Measurements from ENCODE around the gene TRMT61B.

TRMT61B gene

DNA sequence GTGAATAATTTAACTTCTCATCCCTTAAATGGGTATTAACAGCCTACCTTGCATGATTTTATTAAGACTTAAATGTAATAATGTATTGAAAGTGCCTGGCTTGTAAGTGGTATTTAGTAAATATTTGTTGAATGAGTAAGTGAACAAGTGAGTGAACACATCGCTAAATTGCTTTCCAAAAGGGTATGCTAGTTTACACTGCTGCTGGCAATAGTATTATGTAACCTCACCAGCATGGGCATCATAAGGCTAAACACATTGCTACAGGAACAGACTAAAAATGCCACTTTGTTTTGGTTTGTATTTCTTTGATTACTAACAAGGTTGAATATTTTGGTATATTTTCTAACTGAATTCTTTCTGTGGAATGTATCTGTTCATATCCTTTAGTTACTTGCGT lies 34.2 kb upstream of the TRMT61B start:
- H3K79me1 ChIP-seq (ENCODE audit: low read depth, low read length): peaks cover 3% of the 10 kb centered on the region

DNA sequence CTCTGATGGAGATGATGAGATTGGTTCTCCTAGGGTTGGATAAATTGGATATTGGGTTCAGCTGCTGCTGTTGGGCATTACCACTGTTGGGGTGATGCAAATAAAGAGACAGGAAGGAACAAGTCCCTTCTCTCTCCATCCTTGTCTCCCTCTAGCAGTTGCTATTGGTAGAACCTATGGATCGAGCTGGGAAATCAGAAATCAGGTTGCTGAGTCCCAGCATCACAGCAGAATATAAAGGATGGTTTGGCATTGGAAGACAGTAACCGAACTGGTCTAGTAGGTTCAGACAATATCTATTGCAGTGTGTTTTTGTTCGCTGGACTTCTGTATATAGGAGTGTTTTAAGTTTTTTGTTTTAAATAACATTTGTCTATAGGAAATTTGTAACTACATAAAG lies 32.5 kb upstream of the TRMT61B start:
- H3K9ac ChIP-seq (ENCODE audit: low read depth, low read length, poor library complexity): no peak overlapping the region
- H3K23ac ChIP-seq (ENCODE audit: low read depth, low read length, poor library complexity): no peak overlapping the region
- no peak overlapping the region for H3K18ac ChIP-seq (ENCODE audit: low read length)
- H4K91ac ChIP-seq (ENCODE audit: low read depth, low read length, poor library complexity): no peak overlapping the region
- H3K27me3 ChIP-seq (ENCODE audit: control insufficient read depth in 3 of 3, insufficient read depth in 3 of 3, low read depth in 1 of 3, low read length in 3 of 3): no peaks in the 10 kb centered on the region
- H3K36me3 ChIP-seq (replicated peaks in 1 of 2; ENCODE audit: control insufficient read depth in 2 of 2, insufficient read depth in 2 of 2, low read length in 2 of 2): peaks cover 14 to 72% of the 10 kb centered on the region in 2 donors
- H3K79me1 ChIP-seq (ENCODE audit: low read depth, low read length): no peaks in the 10 kb centered on the region
- peaks cover 0 to 6% of the 10 kb centered on the region in 2 donors for H3K4me1 ChIP-seq (ENCODE audit: control insufficient read depth in 2 of 2, insufficient read depth in 1 of 2, low read depth in 1 of 2, low read length in 2 of 2)
- H4K8ac ChIP-seq (ENCODE audit: low read depth, low read length): no peak overlapping the region
- no peak overlapping the region for H2BK5ac ChIP-seq (ENCODE audit: low read length)
- H3K14ac ChIP-seq (ENCODE audit: low read length): no peak overlapping the region
- H2AK5ac ChIP-seq (ENCODE audit: low read depth, low read length): no peak overlapping the region
- no peak overlapping the region for H2BK15ac ChIP-seq (ENCODE audit: low read length)
- no peak overlapping the region for H2BK12ac ChIP-seq (ENCODE audit: low read length)
- no peak overlapping the region for H3K4me3 ChIP-seq (ENCODE audit: low read length in 2 of 2)
- no peaks in the 10 kb centered on the region for H3K9me3 ChIP-seq (replicated peaks in 1 of 2; ENCODE audit: control insufficient read depth in 2 of 2, insufficient read depth in 1 of 2, low read depth in 1 of 2, low read length in 2 of 2)
- H3K27ac ChIP-seq (replicated peaks; ENCODE audit: low read length): no peak overlapping the region
- no peak for DNase-seq (ENCODE audit: low spot score)
- H2BK120ac ChIP-seq (ENCODE audit: low read depth, low read length): no peak overlapping the region
- H3K4ac ChIP-seq (ENCODE audit: low read length): no peak overlapping the region
- H2AFZ ChIP-seq (ENCODE audit: low read length): no peak overlapping the region
- no CpG with 5 or more reads among the region's 3 CpGs for WGBS, 2 donors (ENCODE audit: extremely low coverage in 2 of 2, insufficient read length in 2 of 2, insufficient replicate concordance in 1 of 2)
- no peak overlapping the region for H3K4me2 ChIP-seq (ENCODE audit: insufficient read depth, low read length, poor library complexity, severe bottlenecking)

More for the DNA sequence above, 34.2 kb upstream of the TRMT61B start:
- Histone ChIP-seq H3K27ac (replicated peaks; ENCODE audit: low read length) (no peak overlapping the region), H3K9ac (ENCODE audit: low read depth, low read length, poor library complexity) (no peak overlapping the region), H2BK12ac (ENCODE audit: low read length) (no peak overlapping the region), H3K9me3 (replicated peaks in 1 of 2; ENCODE audit: control insufficient read depth in 2 of 2, insufficient read depth in 1 of 2, low read depth in 1 of 2, low read length in 2 of 2) (no peaks in the 10 kb centered on the region), H4K8ac (ENCODE audit: low read depth, low read length) (no peak overlapping the region), H3K4ac (ENCODE audit: low read length) (no peak overlapping the region), H2AK5ac (ENCODE audit: low read depth, low read length) (no peak overlapping the region), H4K91ac (ENCODE audit: low read depth, low read length, poor library complexity) (no peak overlapping the region), H2AFZ (ENCODE audit: low read length) (no peak overlapping the region), H3K18ac (ENCODE audit: low read length) (no peak overlapping the region), H2BK5ac (ENCODE audit: low read length) (no peak overlapping the region), H3K4me3 (ENCODE audit: low read length in 2 of 2) (no peak overlapping the region), H3K4me1 (ENCODE audit: control insufficient read depth in 2 of 2, insufficient read depth in 1 of 2, low read depth in 1 of 2, low read length in 2 of 2) (peaks cover 0 to 4% of the 10 kb centered on the region in 2 donors), H3K36me3 (replicated peaks in 1 of 2; ENCODE audit: control insufficient read depth in 2 of 2, insufficient read depth in 2 of 2, low read length in 2 of 2) (peaks cover 23 to 85% of the 10 kb centered on the region in 2 donors), H3K23ac (ENCODE audit: low read depth, low read length, poor library complexity) (no peak overlapping the region), H3K14ac (ENCODE audit: low read length) (no peak overlapping the region), H3K4me2 (ENCODE audit: insufficient read depth, low read length, poor library complexity, severe bottlenecking) (no peak overlapping the region), H2BK120ac (ENCODE audit: low read depth, low read length) (no peak overlapping the region), H3K27me3 (ENCODE audit: control insufficient read depth in 3 of 3, insufficient read depth in 3 of 3, low read depth in 1 of 3, low read length in 3 of 3) (no peaks in the 10 kb centered on the region), H2BK15ac (ENCODE audit: low read length) (no peak overlapping the region)
- WGBS, 2 donors (ENCODE audit: extremely low coverage in 2 of 2, insufficient read length in 2 of 2, insufficient replicate concordance in 1 of 2): no CpG with 5 or more reads among the region's 2 CpGs
- DNase-seq (ENCODE audit: low spot score): no peak

DNA sequence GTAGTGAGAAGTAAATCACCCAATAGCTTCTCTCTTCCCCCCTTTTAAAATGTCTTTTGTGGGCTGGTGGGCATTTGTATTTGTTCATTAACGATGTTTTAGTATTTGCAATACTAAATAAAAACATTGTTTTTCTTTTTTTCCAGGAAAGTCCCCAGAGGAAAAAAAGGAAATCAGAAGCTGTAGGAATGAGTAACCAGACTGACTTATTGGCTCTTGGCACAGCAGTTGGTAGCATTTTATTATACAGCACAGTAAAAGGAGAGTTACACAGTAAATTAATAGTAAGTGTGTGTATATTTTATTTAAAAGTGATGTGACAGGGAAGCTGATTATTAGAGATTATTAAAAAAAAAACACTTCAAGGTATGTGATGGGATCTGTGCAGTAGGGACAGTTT lies 31.7 kb upstream of the TRMT61B start:
- DNase-seq (ENCODE audit: low spot score): no peak
- Histone ChIP-seq H4K8ac (ENCODE audit: low read depth, low read length) (no peak overlapping the region), H2BK5ac (ENCODE audit: low read length) (no peak overlapping the region), H3K79me1 (ENCODE audit: low read depth, low read length) (no peaks in the 10 kb centered on the region), H4K91ac (ENCODE audit: low read depth, low read length, poor library complexity) (no peak overlapping the region), H3K27ac (replicated peaks; ENCODE audit: low read length) (no peak overlapping the region), H2BK12ac (ENCODE audit: low read length) (no peak overlapping the region), H3K18ac (ENCODE audit: low read length) (no peak overlapping the region), H3K9me3 (replicated peaks in 1 of 2; ENCODE audit: control insufficient read depth in 2 of 2, insufficient read depth in 1 of 2, low read depth in 1 of 2, low read length in 2 of 2) (no peaks in the 10 kb centered on the region), H3K27me3 (ENCODE audit: control insufficient read depth in 3 of 3, insufficient read depth in 3 of 3, low read depth in 1 of 3, low read length in 3 of 3) (no peaks in the 10 kb centered on the region), H3K4me3 (ENCODE audit: low read length in 2 of 2) (no peak overlapping the region), H3K4me2 (ENCODE audit: insufficient read depth, low read length, poor library complexity, severe bottlenecking) (no peak overlapping the region), H3K9ac (ENCODE audit: low read depth, low read length, poor library complexity) (no peak overlapping the region), H2BK15ac (ENCODE audit: low read length) (no peak overlapping the region), H3K23ac (ENCODE audit: low read depth, low read length, poor library complexity) (no peak overlapping the region), H3K36me3 (replicated peaks in 1 of 2; ENCODE audit: control insufficient read depth in 2 of 2, insufficient read depth in 2 of 2, low read length in 2 of 2) (peaks cover 10 to 70% of the 10 kb centered on the region in 2 donors), H2AK5ac (ENCODE audit: low read depth, low read length) (no peak overlapping the region), H2AFZ (ENCODE audit: low read length) (no peak overlapping the region), H3K14ac (ENCODE audit: low read length) (no peak overlapping the region), H2BK120ac (ENCODE audit: low read depth, low read length) (no peak overlapping the region), H3K4ac (ENCODE audit: low read length) (no peak overlapping the region), H3K4me1 (ENCODE audit: control insufficient read depth in 2 of 2, insufficient read depth in 1 of 2, low read depth in 1 of 2, low read length in 2 of 2) (peaks cover 0 to 6% of the 10 kb centered on the region in 2 donors)
- no CpG with 5 or more reads among the region's 1 CpG for WGBS, 2 donors (ENCODE audit: extremely low coverage in 2 of 2, insufficient read length in 2 of 2, insufficient replicate concordance in 1 of 2)

DNA sequence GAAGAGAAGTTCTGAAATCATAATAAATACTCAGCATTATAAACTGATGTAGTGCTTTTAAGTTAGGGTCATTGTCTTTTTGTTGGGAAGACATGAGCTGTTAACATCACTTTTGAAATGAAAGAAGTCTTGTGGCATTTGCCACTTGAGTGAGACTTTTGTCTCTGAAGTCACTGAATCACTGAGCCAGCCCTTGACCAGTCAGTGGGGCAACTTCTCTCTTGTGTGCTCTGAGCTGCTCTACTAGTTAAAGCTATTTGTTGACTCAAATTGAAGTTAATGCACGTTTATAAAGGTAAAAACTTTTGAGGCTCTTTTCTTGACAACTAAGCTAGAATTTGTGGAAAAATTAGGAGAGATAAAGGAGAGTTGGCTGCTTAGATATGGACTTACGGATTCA lies 31.1 kb upstream of the TRMT61B start:
- H4K91ac ChIP-seq (ENCODE audit: low read depth, low read length, poor library complexity): no peak overlapping the region
- H2AFZ ChIP-seq (ENCODE audit: low read length): no peak overlapping the region
- no peaks in the 10 kb centered on the region for H3K9me3 ChIP-seq (replicated peaks in 1 of 2; ENCODE audit: control insufficient read depth in 2 of 2, insufficient read depth in 1 of 2, low read depth in 1 of 2, low read length in 2 of 2)
- peaks cover 0 to 9% of the 10 kb centered on the region in 2 donors for H3K4me1 ChIP-seq (ENCODE audit: control insufficient read depth in 2 of 2, insufficient read depth in 1 of 2, low read depth in 1 of 2, low read length in 2 of 2)
- H2BK5ac ChIP-seq (ENCODE audit: low read length): no peak overlapping the region
- H3K4ac ChIP-seq (ENCODE audit: low read length): no peak overlapping the region
- no peak overlapping the region for H3K4me2 ChIP-seq (ENCODE audit: insufficient read depth, low read length, poor library complexity, severe bottlenecking)
- H2BK12ac ChIP-seq (ENCODE audit: low read length): no peak overlapping the region
- H3K14ac ChIP-seq (ENCODE audit: low read length): no peak overlapping the region
- H3K9ac ChIP-seq (ENCODE audit: low read depth, low read length, poor library complexity): no peak overlapping the region
- no peak overlapping the region for H2BK15ac ChIP-seq (ENCODE audit: low read length)
- H3K4me3 ChIP-seq (ENCODE audit: low read length in 2 of 2): no peak overlapping the region
- H3K18ac ChIP-seq (ENCODE audit: low read length): no peak overlapping the region
- no peak overlapping the region for H3K23ac ChIP-seq (ENCODE audit: low read depth, low read length, poor library complexity)
- H3K27ac ChIP-seq (replicated peaks; ENCODE audit: low read length): no peak overlapping the region
- H3K27me3 ChIP-seq (ENCODE audit: control insufficient read depth in 3 of 3, insufficient read depth in 3 of 3, low read depth in 1 of 3, low read length in 3 of 3): no peaks in the 10 kb centered on the region
- H3K36me3 ChIP-seq (replicated peaks in 1 of 2; ENCODE audit: control insufficient read depth in 2 of 2, insufficient read depth in 2 of 2, low read length in 2 of 2): peaks cover 5 to 70% of the 10 kb centered on the region in 2 donors
- WGBS, 2 donors (ENCODE audit: extremely low coverage in 2 of 2, insufficient read length in 2 of 2, insufficient replicate concordance in 1 of 2): no CpG with 5 or more reads among the region's 2 CpGs
- DNase-seq (ENCODE audit: low spot score): no peak
- H2AK5ac ChIP-seq (ENCODE audit: low read depth, low read length): no peak overlapping the region
- no peak overlapping the region for H2BK120ac ChIP-seq (ENCODE audit: low read depth, low read length)
- no peaks in the 10 kb centered on the region for H3K79me1 ChIP-seq (ENCODE audit: low read depth, low read length)
- no peak overlapping the region for H4K8ac ChIP-seq (ENCODE audit: low read depth, low read length)

Measured in neuronal stem cell (in vitro differentiated cells).